ENCODE measurements around the gene AKNAD1.

The AKNAD1 gene

GRCh38 chr1:108845446-108845845 is 11.4 kb downstream of the AKNAD1 start:
- Histone ChIP-seq H3K27ac (peak overlapping the region; percentile 82), H3K4me2 (ENCODE audit: low read length) (no peak overlapping the region), H3K9ac (no peak overlapping the region), H2AFZ (no peak overlapping the region), H3K9me3 (ENCODE audit: control insufficient read depth, low read length) (no peaks in the 10 kb centered on the region), H3K36me3 (ENCODE audit: control insufficient read depth, insufficient read depth, low read length) (no peaks in the 10 kb centered on the region), H3K4me1 (peaks cover 9% of the 10 kb centered on the region), H3K4me3 (ENCODE audit: low read depth, low read length) (no peak overlapping the region), H3K27me3 (ENCODE audit: control insufficient read depth, insufficient read depth, low read length) (no peaks in the 10 kb centered on the region), H3K79me2 (no peaks in the 10 kb centered on the region)
- no peak for TF ChIP-seq CTCF (IDR thresholded peaks at IDR 0.05)

GRCh38 chr1:108843390-108844137 is 13.3 kb downstream of the AKNAD1 start:
- H3K4me3 ChIP-seq (ENCODE audit: low read depth, low read length): no peak overlapping the region
- H3K9me3 ChIP-seq (ENCODE audit: control insufficient read depth, low read length): no peaks in the 10 kb centered on the region

GRCh38 chr1:108842525-108843181 is 14.2 kb downstream of the AKNAD1 start:
- H3K9me3 ChIP-seq (ENCODE audit: control insufficient read depth, low read length): no peaks in the 10 kb centered on the region
- H3K4me1 ChIP-seq: peaks cover 9% of the 10 kb centered on the region
- no peak overlapping the region for H3K27ac ChIP-seq
- H3K4me3 ChIP-seq (ENCODE audit: low read depth, low read length): no peak overlapping the region
- TF ChIP-seq CTCF (IDR thresholded peaks at IDR 0.05): no peak
- no peak overlapping the region for H3K4me2 ChIP-seq (ENCODE audit: low read length)
- no peak overlapping the region for H2AFZ ChIP-seq
- H3K79me2 ChIP-seq: no peaks in the 10 kb centered on the region
- H3K36me3 ChIP-seq (ENCODE audit: control insufficient read depth, insufficient read depth, low read length): no peaks in the 10 kb centered on the region
- H3K27me3 ChIP-seq (ENCODE audit: control insufficient read depth, insufficient read depth, low read length): no peaks in the 10 kb centered on the region
- H3K9ac ChIP-seq: no peak overlapping the region

More at GRCh38 chr1:108843390-108844137, 13.3 kb downstream of the AKNAD1 start:
- H3K4me1 ChIP-seq: peaks cover 9% of the 10 kb centered on the region
- peak overlapping the region; percentile 11 for H2AFZ ChIP-seq
- TF ChIP-seq CTCF (IDR thresholded peaks at IDR 0.05): no peak
- H3K36me3 ChIP-seq (ENCODE audit: control insufficient read depth, insufficient read depth, low read length): no peaks in the 10 kb centered on the region
- H3K4me2 ChIP-seq (ENCODE audit: low read length): no peak overlapping the region
- H3K9ac ChIP-seq: no peak overlapping the region
- no peaks in the 10 kb centered on the region for H3K79me2 ChIP-seq
- H3K27ac ChIP-seq: no peak overlapping the region
- H3K27me3 ChIP-seq (ENCODE audit: control insufficient read depth, insufficient read depth, low read length): no peaks in the 10 kb centered on the region

- TF ChIP-seq CTCF (IDR thresholded peaks at IDR 0.05): no peak
- Histone ChIP-seq H3K9me3 (ENCODE audit: control insufficient read depth, low read length) (no peaks in the 10 kb centered on the region), H2AFZ (no peak overlapping the region), H3K4me3 (ENCODE audit: low read depth, low read length) (no peak overlapping the region), H3K27me3 (ENCODE audit: control insufficient read depth, insufficient read depth, low read length) (no peaks in the 10 kb centered on the region), H3K4me1 (peaks cover 6% of the 10 kb centered on the region), H3K4me2 (ENCODE audit: low read length) (no peak overlapping the region), H3K79me2 (no peaks in the 10 kb centered on the region), H3K9ac (no peak overlapping the region), H3K27ac (no peak overlapping the region), H3K36me3 (ENCODE audit: control insufficient read depth, insufficient read depth, low read length) (no peaks in the 10 kb centered on the region)
Measured at GRCh38 chr1:108841703-108842102, 15.2 kb downstream of the AKNAD1 start.
